GM23338 (cell line): Measurements from ENCODE around the gene ANKRD40. TPM values are rescaled to one million over a fixed set of nuclear protein-coding genes. Genes with fewer than 3 reads are reported as not detected.

Experiments
- polyA plus RNA-seq: library from polyadenylated mRNA; unstranded; fragments of >200 nt; fragmentation: Nextera tagmentation; extraction: Ambion mirVana; gene quantifications from 2 replicates; pipeline ENCODE4 v1.2.1, GENCODE V29; 2016
- small RNA-seq: library from RNA; depleted of rRNA; stranded (forward); fragments of <200 nt; gene quantifications from one replicate; pipeline ENCODE3, GENCODE V24; 2014; ENCODE audit warnings: low replicate concordance
- total RNA-seq: library from RNA; depleted of rRNA; stranded (reverse); fragments of >200 nt; shearing (Covaris generic); gene quantifications from 2 replicates; pipeline ENCODE4 v1.2.3, GENCODE V29; 2014; rRNA removed

Gene ANKRD40
- total and polyA plus RNA-seq, 2 experiments from 2014 or later = 19.0 to 42.1 TPM

Small RNA genes lying within 50 kb of the gene (small RNA-seq; reads per million reads assigned to genes)
- not detected for gene RF00019

Other genes starting within 250 kb of the ANKRD40 start
- not detected in 2 replicates for gene CHAD, start 239.0 kb downstream of the ANKRD40 start, total RNA-seq
- 0.18 TPM in 1 of 2 replicates, not detected in the other for gene CHAD, start 239.0 kb downstream of the ANKRD40 start, polyA plus RNA-seq
- 27.5 and 28.7 TPM in 2 replicates for gene RSAD1, start 229.1 kb downstream of the ANKRD40 start, total RNA-seq
- 16.5 and 18.4 TPM in 2 replicates for gene RSAD1, start 229.1 kb downstream of the ANKRD40 start, polyA plus RNA-seq
- gene MYCBPAP, start 199.5 kb downstream of the ANKRD40 start, total RNA-seq = 0.63 and 4.6 TPM in 2 replicates
- 1.7 and 1.8 TPM in 2 replicates for gene MYCBPAP, start 199.5 kb downstream of the ANKRD40 start, polyA plus RNA-seq
- gene EPN3, start 175.2 kb downstream of the ANKRD40 start, total RNA-seq = 7.7 and 13.7 TPM in 2 replicates
- 2.2 and 2.3 TPM in 2 replicates for gene EPN3, start 175.2 kb downstream of the ANKRD40 start, polyA plus RNA-seq
- 17.4 and 32.7 TPM in 2 replicates for gene SPATA20, start 160.7 kb downstream of the ANKRD40 start, total RNA-seq
- 12.5 and 13.8 TPM in 2 replicates for gene SPATA20, start 160.7 kb downstream of the ANKRD40 start, polyA plus RNA-seq
- gene CACNA1G, start 147.2 kb downstream of the ANKRD40 start, total RNA-seq = 3.6 and 5.1 TPM in 2 replicates
- gene CACNA1G, start 147.2 kb downstream of the ANKRD40 start, polyA plus RNA-seq = 1.1 and 1.4 TPM in 2 replicates
- gene ABCC3, start 73.0 kb downstream of the ANKRD40 start, total RNA-seq = 0.27 TPM in 1 of 2 replicates, not detected in the other
- gene ABCC3, start 73.0 kb downstream of the ANKRD40 start, polyA plus RNA-seq = not detected in 2 replicates
- 58.0 and 69.3 TPM in 2 replicates for gene LUC7L3, start 11.7 kb upstream of the ANKRD40 start, total RNA-seq
- gene LUC7L3, start 11.7 kb upstream of the ANKRD40 start, polyA plus RNA-seq = 369 and 501 TPM in 2 replicates
- gene ANKRD40CL, start 59.6 kb upstream of the ANKRD40 start, total RNA-seq = not detected in 2 replicates
- gene ANKRD40CL, start 59.6 kb upstream of the ANKRD40 start, polyA plus RNA-seq = not detected in 2 replicates
- not detected in 2 replicates for gene WFIKKN2, start 127.7 kb upstream of the ANKRD40 start, total RNA-seq
- not detected in 2 replicates for gene WFIKKN2, start 127.7 kb upstream of the ANKRD40 start, polyA plus RNA-seq
- gene TOB1, start 158.4 kb upstream of the ANKRD40 start, total RNA-seq = 12.1 and 15.3 TPM in 2 replicates
- gene TOB1, start 158.4 kb upstream of the ANKRD40 start, polyA plus RNA-seq = 41.2 and 46.9 TPM in 2 replicates